Effector memory CD4-positive, alpha-beta T cell (primary cell): ENCODE measurements around the gene CFAP61.

Source experiments
- DNase-seq, 3 donors: peaks; one replicate each; pipeline ENCODE4 v3.0.0-alpha.2; 2020
- H3K27ac ChIP-seq: 2 replicates; pipeline ENCODE4 v1.7.0; 2013; ENCODE audit warnings: mild to moderate bottlenecking, low read length, moderate library complexity; ENCODE audit not compliant: insufficient read depth, poor library complexity, severe bottlenecking
- H3K27me3 ChIP-seq: replicated peaks from 2 replicates; pipeline ENCODE4 v1.7.0; 2013; ENCODE audit warnings: mild to moderate bottlenecking, low read length; ENCODE audit not compliant: insufficient read depth, control insufficient read depth, poor library complexity, severe bottlenecking
- H3K36me3 ChIP-seq: 2 replicates; pipeline ENCODE4 v1.7.0; 2013; ENCODE audit warnings: mild to moderate bottlenecking, low read length, moderate library complexity; ENCODE audit not compliant: control insufficient read depth, insufficient read depth
- H3K4me1 ChIP-seq: 2 replicates; pipeline ENCODE4 v1.7.0; 2013; ENCODE audit warnings: low read length, mild to moderate bottlenecking; ENCODE audit not compliant: control insufficient read depth, insufficient read depth, poor library complexity, severe bottlenecking
- H3K4me3 ChIP-seq: 2 replicates; pipeline ENCODE4 v1.7.0; 2013; ENCODE audit warnings: low read length, low read depth, mild to moderate bottlenecking; ENCODE audit not compliant: insufficient read depth, poor library complexity, severe bottlenecking
- H3K9me3 ChIP-seq: 2 replicates; pipeline ENCODE4 v1.7.0; 2013; ENCODE audit warnings: mild to moderate bottlenecking, low read length, moderate library complexity; ENCODE audit not compliant: control insufficient read depth

CFAP61 gene

DNA sequence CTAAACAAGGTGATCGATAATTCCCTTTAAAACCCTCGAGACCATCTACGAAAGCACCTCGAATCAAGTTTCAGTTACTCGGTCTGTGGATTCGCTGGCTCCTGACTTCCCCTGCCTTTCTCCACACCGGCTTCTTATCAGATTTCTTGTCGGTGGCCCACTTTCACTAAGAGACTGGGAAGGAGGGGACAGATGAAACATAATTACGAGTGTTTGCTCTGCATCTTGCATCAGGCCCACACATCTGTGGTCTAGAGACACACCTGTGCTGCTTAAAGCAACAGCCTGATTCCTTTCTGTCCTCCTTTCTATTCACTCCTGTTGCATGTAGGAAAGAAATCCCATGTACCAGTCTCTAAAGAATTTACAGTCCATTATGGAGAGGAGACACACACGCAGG, 353.3 kb downstream of the CFAP61 start:
- Histone ChIP-seq H3K27me3 (no peaks in the 10 kb centered on the region), H3K4me1 (no peaks in the 10 kb centered on the region), H3K27ac (no peak overlapping the region), H3K4me3 (no peak overlapping the region), H3K36me3 (no peaks in the 10 kb centered on the region), H3K9me3 (no peaks in the 10 kb centered on the region)
- no peak for DNase-seq

DNA sequence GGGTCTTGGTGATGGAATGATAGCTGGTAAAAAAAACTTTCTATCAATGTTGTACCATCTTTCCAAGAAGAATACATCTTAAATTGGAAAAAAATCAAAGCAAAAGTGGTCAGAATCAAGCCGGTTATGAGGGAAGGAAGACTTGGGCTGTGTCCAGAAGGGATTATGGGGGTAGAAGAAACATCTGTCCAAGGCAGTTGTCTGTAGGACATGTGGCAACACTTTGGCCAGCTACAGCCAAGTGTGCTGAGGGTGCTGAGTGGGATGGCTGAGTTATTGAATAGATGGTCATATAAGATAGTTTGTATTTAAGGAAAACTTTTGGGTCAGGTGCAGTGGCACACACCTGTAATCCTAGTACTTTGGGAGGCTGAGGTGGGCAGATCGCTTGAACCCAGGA, 354.0 kb downstream of the CFAP61 start:
- no peaks in the 10 kb centered on the region for H3K9me3 ChIP-seq
- H3K36me3 ChIP-seq: no peaks in the 10 kb centered on the region
- DNase-seq: no peak
- no peak overlapping the region for H3K27ac ChIP-seq
- no peaks in the 10 kb centered on the region for H3K4me1 ChIP-seq
- no peak overlapping the region for H3K4me3 ChIP-seq
- no peaks in the 10 kb centered on the region for H3K27me3 ChIP-seq

DNA sequence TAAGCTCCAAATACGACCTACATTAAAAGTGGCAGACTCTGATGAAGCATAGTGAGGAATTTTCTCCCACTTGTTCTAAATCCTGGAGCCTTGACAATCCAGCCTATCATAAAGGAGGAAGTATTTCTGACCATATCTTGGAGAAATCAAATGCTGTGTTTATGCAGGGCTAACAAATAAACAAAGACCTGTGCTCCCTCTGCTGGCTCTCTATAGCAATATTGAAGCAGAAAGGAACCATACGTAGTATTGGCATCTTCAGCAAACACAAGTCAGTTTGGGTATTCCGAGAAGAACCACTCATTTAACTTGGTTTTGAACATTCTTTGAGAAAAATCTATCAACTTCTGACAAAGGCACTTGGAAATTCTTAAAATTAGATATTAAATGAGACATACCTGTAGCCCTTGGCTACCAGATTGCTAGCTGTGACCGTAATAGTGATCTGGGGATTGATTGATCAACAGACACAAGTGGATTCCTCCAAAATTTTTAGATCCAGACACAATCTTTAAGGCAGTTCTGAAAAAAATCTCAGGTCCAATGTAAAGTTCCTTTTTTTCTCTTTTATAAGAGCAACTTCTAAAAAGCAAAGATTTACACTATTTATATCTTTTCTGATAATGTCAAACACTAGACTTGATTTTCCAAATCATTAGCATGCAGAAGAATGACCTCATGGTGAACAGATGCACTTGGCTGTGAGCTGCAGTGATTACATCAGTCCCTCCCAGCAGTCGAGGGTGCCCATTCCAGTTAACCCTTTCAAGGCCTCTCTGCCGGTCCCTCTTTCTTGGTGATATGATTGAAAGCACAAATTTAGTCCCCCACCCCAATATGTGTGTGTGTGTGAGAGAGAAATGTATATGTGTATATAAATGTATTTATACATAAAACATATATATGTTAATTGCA, 355.8 kb downstream of the CFAP61 start:
- no peaks in the 10 kb centered on the region for H3K27me3 ChIP-seq
- H3K36me3 ChIP-seq: no peaks in the 10 kb centered on the region
- DNase-seq: no peak
- no peaks in the 10 kb centered on the region for H3K9me3 ChIP-seq
- no peaks in the 10 kb centered on the region for H3K4me1 ChIP-seq
- no peak overlapping the region for H3K4me3 ChIP-seq
- no peak overlapping the region for H3K27ac ChIP-seq

- H3K27me3 ChIP-seq: no peaks in the 10 kb centered on the region
- H3K4me1 ChIP-seq: no peaks in the 10 kb centered on the region
- H3K4me3 ChIP-seq: no peak overlapping the region
- no peak for DNase-seq
- H3K27ac ChIP-seq: no peak overlapping the region
- no peaks in the 10 kb centered on the region for H3K36me3 ChIP-seq
- no peaks in the 10 kb centered on the region for H3K9me3 ChIP-seq
Observed at GRCh38 chr20:20409331-20409730, 357.0 kb downstream of the CFAP61 start.
